GM19467 (cell line): Measurements from ENCODE around the gene ABTB1.

Experiments
- ATAC-seq: cut with Tn5 transposase; IDR thresholded peaks from one replicate; pipeline ENCODE4 v1.9.1; 2021; ENCODE audit warnings: mild to moderate bottlenecking, moderate library complexity; ENCODE audit not compliant: unreplicated experiment

ABTB1 gene

GRCh38 chr3:127686512-127686894, 13.8 kb downstream of the ABTB1 start:
- ATAC-seq = no peak

GRCh38 chr3:127687228-127687737, 14.5 kb downstream of the ABTB1 start:
- ATAC-seq = no peak

GRCh38 chr3:127688022-127688415, 15.3 kb downstream of the ABTB1 start:
- ATAC-seq = no peak

GRCh38 chr3:127688416-127689265, 15.9 kb downstream of the ABTB1 start:
- no peak for ATAC-seq

GRCh38 chr3:127689266-127689860, 16.6 kb downstream of the ABTB1 start:
- ATAC-seq = no peak

- ATAC-seq = no peak
Observed at GRCh38 chr3:127690106-127690505, 17.4 kb downstream of the ABTB1 start.

GRCh38 chr3:127690823-127691452, 18.2 kb downstream of the ABTB1 start:
- no peak for ATAC-seq

- no peak for ATAC-seq
Observed at GRCh38 chr3:127691489-127691888, 18.7 kb downstream of the ABTB1 start.

- no peak for ATAC-seq
Observed at GRCh38 chr3:127691974-127692373, 19.2 kb downstream of the ABTB1 start.

- no peak for ATAC-seq
Observed at GRCh38 chr3:127692501-127693335, 20.0 kb downstream of the ABTB1 start.

GRCh38 chr3:127693336-127693843, 20.6 kb downstream of the ABTB1 start:
- no peak for ATAC-seq

GRCh38 chr3:127694467-127695215, 21.9 kb downstream of the ABTB1 start:
- ATAC-seq = no peak

GRCh38 chr3:127697551-127698240, 24.9 kb downstream of the ABTB1 start:
- no peak for ATAC-seq

- no peak for ATAC-seq
Observed at GRCh38 chr3:127698286-127698685, 25.5 kb downstream of the ABTB1 start.

- ATAC-seq = no peak
Observed at GRCh38 chr3:127698691-127699415, 26.1 kb downstream of the ABTB1 start.

GRCh38 chr3:127699416-127700300, 26.9 kb downstream of the ABTB1 start:
- no peak for ATAC-seq

- no peak for ATAC-seq
Observed at GRCh38 chr3:127700406-127700805, 27.7 kb downstream of the ABTB1 start.
